AG04450 (cell line): ENCODE data around the gene CASR. TPM values are rescaled to one million over a fixed set of nuclear protein-coding genes. Genes with fewer than 3 reads are reported as not detected.
A peak's percentile ranks its signal among the peaks of the same experiment; 100 is the strongest.

Source experiments
- CTCF ChIA-PET: fragments of 300-600, 350-600 bp; formaldehyde crosslinking; extraction: SDS; loops from one replicate; lab custom pipeline; 2022; ENCODE audit warnings: antibody characterized with exemption, inconsistent platforms; lab: Charles Lee
- POLR2A ChIA-PET: fragments of 350-600 bp; formaldehyde crosslinking; extraction: SDS; loops from one replicate; lab custom pipeline; 2021; ENCODE audit warnings: antibody characterized with exemption, inconsistent platforms; lab: Yijun Ruan, JAX
- DNase-seq: peaks from one replicate; pipeline ENCODE4 v3.0.0-alpha.2; 2011; ENCODE audit warnings: low read depth, low spot score
- H3K27ac ChIP-seq: one replicate; pipeline ENCODE4 v1.5.1; 2012; ENCODE audit warnings: low read depth, low read length, control low read depth
- H3K27me3 ChIP-seq: one replicate; pipeline ENCODE4 v1.6.0; 2012; ENCODE audit warnings: low read length; ENCODE audit not compliant: control insufficient read depth, insufficient read depth
- H3K4me3 ChIP-seq: 2 replicates; pipeline ENCODE4 v1.5.1; 2011; ENCODE audit warnings: mild to moderate bottlenecking, low read depth, low read length, control low read depth
- H3K9me3 ChIP-seq: 2 replicates; pipeline ENCODE4 v1.5.1; 2012; ENCODE audit warnings: low read length; ENCODE audit not compliant: control insufficient read depth, insufficient read depth
- polyA plus RNA-seq: library from polyadenylated mRNA; depleted of rRNA; stranded (reverse); fragments of >200 nt; gene quantifications from 2 replicates; pipeline ENCODE4 v1.2.3, GENCODE V29; 2011
- TF ChIP-seq, protein P1 (sequence below): IDR thresholded peaks from 2 replicates; pipeline ENCODE4 v1.5.1; 2011; ENCODE audit warnings: low read depth, low read length, control low read depth, inconsistent platforms

The CASR gene
- polyA plus RNA-seq, 1 experiment, result not detected

GRCh38 chr3:122233101-122233952, 49.9 kb downstream of the CASR start:
- Histone ChIP-seq H3K4me3 (no peak overlapping the region), H3K27me3 (peaks cover 18% of the 10 kb centered on the region)
- no peak for DNase-seq

DNA sequence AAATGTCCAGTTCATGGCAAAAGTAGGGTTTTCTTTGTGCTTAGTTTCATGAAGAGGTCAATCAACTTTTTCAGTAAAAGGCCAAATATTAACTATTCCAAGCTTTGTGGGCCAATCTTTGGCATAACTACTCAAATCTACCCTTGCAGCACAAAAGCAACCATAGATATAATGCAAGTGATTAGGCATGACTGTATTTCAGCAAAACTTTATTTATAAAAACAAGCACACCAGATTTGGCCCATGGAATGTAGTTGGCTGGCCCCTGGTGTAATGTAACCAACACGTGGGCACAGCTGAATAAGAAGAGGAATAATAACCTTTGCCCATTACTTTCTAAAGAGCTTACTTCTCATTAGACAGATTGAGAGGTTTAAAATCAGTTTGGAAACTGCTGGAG, 50.6 kb downstream of the CASR start:
- no peak for DNase-seq
- H3K27me3 ChIP-seq, result peaks cover 18% of the 10 kb centered on the region
- TF ChIP-seq, protein P1, sequence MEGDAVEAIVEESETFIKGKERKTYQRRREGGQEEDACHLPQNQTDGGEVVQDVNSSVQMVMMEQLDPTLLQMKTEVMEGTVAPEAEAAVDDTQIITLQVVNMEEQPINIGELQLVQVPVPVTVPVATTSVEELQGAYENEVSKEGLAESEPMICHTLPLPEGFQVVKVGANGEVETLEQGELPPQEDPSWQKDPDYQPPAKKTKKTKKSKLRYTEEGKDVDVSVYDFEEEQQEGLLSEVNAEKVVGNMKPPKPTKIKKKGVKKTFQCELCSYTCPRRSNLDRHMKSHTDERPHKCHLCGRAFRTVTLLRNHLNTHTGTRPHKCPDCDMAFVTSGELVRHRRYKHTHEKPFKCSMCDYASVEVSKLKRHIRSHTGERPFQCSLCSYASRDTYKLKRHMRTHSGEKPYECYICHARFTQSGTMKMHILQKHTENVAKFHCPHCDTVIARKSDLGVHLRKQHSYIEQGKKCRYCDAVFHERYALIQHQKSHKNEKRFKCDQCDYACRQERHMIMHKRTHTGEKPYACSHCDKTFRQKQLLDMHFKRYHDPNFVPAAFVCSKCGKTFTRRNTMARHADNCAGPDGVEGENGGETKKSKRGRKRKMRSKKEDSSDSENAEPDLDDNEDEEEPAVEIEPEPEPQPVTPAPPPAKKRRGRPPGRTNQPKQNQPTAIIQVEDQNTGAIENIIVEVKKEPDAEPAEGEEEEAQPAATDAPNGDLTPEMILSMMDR, result no peak
- no peaks in the 10 kb centered on the region for H3K9me3 ChIP-seq
- H3K4me3 ChIP-seq, result no peak overlapping the region
- POLR2A ChIA-PET, result no interaction called here
- CTCF ChIA-PET, result no interaction called here
- H3K27ac ChIP-seq, result no peak overlapping the region

More at GRCh38 chr3:122233101-122233952, 49.9 kb downstream of the CASR start:
- TF ChIP-seq, protein P1, result no peak
- POLR2A ChIA-PET, result no interaction called here
- Histone ChIP-seq H3K27ac (no peak overlapping the region), H3K9me3 (no peaks in the 10 kb centered on the region)
- CTCF ChIA-PET, result no interaction called here

- H3K27ac ChIP-seq, result no peak overlapping the region
- H3K9me3 ChIP-seq, result no peaks in the 10 kb centered on the region
- ChIA-PET POLR2A (no interaction called here), CTCF (no interaction called here)
- DNase-seq, result no peak
- H3K27me3 ChIP-seq, result peaks cover 18% of the 10 kb centered on the region
- no peak overlapping the region for H3K4me3 ChIP-seq
- TF ChIP-seq, protein P1, result no peak
Measured at GRCh38 chr3:122235147-122235546, 51.7 kb downstream of the CASR start.

- ChIA-PET POLR2A (no interaction called here), CTCF (no interaction called here)
- no peak overlapping the region for H3K4me3 ChIP-seq
- TF ChIP-seq, protein P1, result no peak
- no peaks in the 10 kb centered on the region for H3K9me3 ChIP-seq
- no peak for DNase-seq
- peaks cover 3% of the 10 kb centered on the region for H3K27me3 ChIP-seq
- no peak overlapping the region for H3K27ac ChIP-seq
Measured at GRCh38 chr3:122239112-122239511, 55.6 kb downstream of the CASR start.

DNA sequence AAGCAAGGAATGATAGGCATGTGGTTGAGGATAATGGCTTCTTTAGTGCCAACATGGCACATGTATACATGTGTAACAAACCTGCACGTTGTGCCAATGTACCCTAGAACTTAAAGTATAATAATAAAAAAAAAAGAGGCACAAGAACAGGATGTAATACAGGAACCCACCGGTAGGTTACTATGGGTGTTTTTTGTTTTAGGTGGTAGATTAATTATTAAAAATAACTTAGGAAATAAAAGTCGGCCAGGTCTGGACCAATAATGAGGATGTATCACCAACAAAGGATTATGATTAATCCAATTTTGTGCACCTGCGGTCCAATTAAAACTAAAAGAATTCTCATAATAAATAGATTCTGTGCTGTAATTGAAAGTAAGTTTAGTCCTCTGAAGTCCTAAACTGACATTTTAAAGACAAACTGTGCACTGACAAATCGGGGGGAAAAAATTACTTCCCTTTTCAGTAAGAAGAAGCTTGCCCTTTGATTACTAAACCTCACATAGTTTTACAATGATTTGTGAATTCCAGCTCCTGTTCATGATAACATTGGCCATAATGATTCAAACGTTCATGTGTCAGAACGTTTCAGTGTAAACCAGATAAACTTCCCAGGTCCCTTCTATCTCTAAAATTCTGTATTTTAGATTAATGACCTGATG, 62.2 kb downstream of the CASR start:
- ChIA-PET CTCF (interaction anchor here (0.7 kb wide), 1 partner anchor 144 kb away, joined by 3 read pairs; no protein-coding TSS in a partner anchor), POLR2A (no interaction called here)
- peak; percentile 30 for DNase-seq
- Histone ChIP-seq H3K27me3 (no peaks in the 10 kb centered on the region), H3K9me3 (no peaks in the 10 kb centered on the region), H3K27ac (no peak overlapping the region), H3K4me3 (no peak overlapping the region)
- TF ChIP-seq, protein P1, result peak; percentile 23; the same call in 1 of the 2 replicates
